Measurements from ENCODE around the gene RNU7-1.

- TF ChIP-seq EZH2 (IDR thresholded peaks at IDR 0.05; ENCODE audit: borderline replicate concordance, insufficient read depth, low read depth, low read length, poor library complexity, severe bottlenecking) = no peak
- TF ChIP-seq, protein P1, sequence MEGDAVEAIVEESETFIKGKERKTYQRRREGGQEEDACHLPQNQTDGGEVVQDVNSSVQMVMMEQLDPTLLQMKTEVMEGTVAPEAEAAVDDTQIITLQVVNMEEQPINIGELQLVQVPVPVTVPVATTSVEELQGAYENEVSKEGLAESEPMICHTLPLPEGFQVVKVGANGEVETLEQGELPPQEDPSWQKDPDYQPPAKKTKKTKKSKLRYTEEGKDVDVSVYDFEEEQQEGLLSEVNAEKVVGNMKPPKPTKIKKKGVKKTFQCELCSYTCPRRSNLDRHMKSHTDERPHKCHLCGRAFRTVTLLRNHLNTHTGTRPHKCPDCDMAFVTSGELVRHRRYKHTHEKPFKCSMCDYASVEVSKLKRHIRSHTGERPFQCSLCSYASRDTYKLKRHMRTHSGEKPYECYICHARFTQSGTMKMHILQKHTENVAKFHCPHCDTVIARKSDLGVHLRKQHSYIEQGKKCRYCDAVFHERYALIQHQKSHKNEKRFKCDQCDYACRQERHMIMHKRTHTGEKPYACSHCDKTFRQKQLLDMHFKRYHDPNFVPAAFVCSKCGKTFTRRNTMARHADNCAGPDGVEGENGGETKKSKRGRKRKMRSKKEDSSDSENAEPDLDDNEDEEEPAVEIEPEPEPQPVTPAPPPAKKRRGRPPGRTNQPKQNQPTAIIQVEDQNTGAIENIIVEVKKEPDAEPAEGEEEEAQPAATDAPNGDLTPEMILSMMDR (IDR thresholded peaks at IDR 0.05) = no peak
These were observed 21.0 kb downstream of the RNU7-1 start for GRCh38 chr12:6964605-6965025.

Measured in B cell (primary cell).